IPS DF 6.9 (cell line): ENCODE data around the gene NTHL1.

Source experiments
- DNase-seq: peaks from one replicate; pipeline ENCODE4 v3.0.0-alpha.2; 2013; ENCODE audit warnings: low read depth, low spot score
- H3K27ac ChIP-seq: one replicate; pipeline ENCODE4 v1.5.1; 2013; ENCODE audit warnings: low read length, control low read depth
- H3K27me3 ChIP-seq: 2 replicates; pipeline ENCODE4 v1.6.1; 2013; ENCODE audit warnings: mild to moderate bottlenecking, low read length; ENCODE audit not compliant: control insufficient read depth, insufficient read depth
- H3K36me3 ChIP-seq: 2 replicates; pipeline ENCODE4 v1.6.1; 2013; ENCODE audit warnings: low read length; ENCODE audit not compliant: control insufficient read depth, insufficient read depth
- H3K4me1 ChIP-seq: 2 replicates; pipeline ENCODE4 v1.6.1; 2013; ENCODE audit warnings: low read length; ENCODE audit not compliant: control insufficient read depth, insufficient read depth
- H3K4me3 ChIP-seq: 2 replicates; pipeline ENCODE4 v1.5.1; 2013; ENCODE audit warnings: mild to moderate bottlenecking, low read length
- H3K9me3 ChIP-seq: 2 replicates; pipeline ENCODE4 v1.6.1; 2013; ENCODE audit warnings: low read length, inconsistent platforms; ENCODE audit not compliant: control insufficient read depth, insufficient read depth
- WGBS: extraction: QIAGEN DNeasy Blood & Tissue Kit; methylation state at CpG from one replicate; pipeline ENCODE4 v1.1.7; 2013; ENCODE audit warnings: mixed read lengths, missing lambda C conversion rate; ENCODE audit not compliant: insufficient read length, insufficient coverage; 5-methylcytosine and 5-hydroxymethylcytosine counted together

NTHL1 gene

DNA sequence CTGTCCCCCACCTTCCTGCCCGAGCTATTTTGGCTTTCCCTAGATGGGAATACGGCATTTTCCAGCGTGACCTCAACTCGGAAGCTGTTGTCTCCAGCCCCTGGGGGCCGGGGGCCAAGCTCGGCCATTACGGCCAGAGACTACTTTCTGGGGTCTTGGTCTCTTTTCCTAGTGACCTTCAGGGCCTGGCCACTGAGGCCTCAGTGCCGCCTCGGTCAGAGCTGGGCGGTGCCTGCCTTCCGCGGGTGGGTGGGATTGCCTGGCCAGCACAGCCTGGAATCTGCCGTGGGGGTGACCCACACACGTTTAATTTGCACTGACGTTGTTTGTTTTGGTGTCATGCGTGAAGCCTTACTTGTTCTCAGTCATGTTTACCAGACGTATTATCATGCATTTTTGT lies 29.4 kb upstream of the NTHL1 start:
- Histone ChIP-seq H3K27ac (no peak overlapping the region), H3K9me3 (no peaks in the 10 kb centered on the region), H3K4me1 (no peaks in the 10 kb centered on the region), H3K27me3 (no peaks in the 10 kb centered on the region), H3K36me3 (peaks cover 19% of the 10 kb centered on the region), H3K4me3 (no peak overlapping the region)
- WGBS, result no CpG with 5 or more reads among the region's 17 CpGs
- no peak for DNase-seq

DNA sequence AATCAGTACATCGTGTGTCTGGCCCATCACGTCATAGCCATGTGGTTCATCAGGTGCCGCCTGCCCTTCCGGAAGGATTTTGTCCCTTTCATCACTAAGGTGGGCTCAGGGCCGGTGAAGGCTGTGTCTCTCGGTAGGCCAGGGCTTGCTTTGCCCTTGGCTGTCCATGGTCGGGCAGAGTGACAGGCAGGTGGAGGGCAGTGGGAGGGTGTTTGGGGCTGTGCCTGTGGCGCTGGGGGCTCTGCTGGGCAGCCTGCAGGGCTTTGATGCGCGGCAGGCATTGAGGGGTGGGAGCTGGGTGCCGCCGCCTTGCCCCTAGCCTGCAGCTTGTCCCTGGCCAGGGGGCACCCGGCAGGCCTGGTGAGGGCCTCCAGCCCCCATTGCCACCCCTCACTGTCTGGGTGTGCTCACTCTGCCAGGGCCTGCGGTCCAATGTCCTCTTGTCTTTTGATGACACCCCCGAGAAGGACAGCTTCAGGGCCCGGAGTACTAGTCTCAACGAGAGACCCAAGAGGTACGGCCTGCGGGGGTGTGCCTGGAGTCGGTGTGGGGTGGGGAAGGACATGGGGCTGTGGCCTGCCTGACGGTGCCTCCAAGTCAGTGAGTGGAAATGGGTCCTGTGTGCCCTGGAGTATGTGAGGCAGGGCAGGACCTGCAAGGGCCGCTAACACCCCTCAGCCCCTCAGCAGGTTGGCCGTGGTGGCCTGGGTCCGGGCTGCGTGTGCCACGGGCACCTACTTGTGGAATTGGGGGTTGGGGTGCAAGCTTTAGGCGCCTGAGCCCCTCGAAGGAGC lies 28.6 kb upstream of the NTHL1 start:
- Histone ChIP-seq H3K27ac (no peak overlapping the region), H3K9me3 (no peaks in the 10 kb centered on the region), H3K4me1 (no peaks in the 10 kb centered on the region), H3K4me3 (no peak overlapping the region), H3K36me3 (peaks cover 19% of the 10 kb centered on the region; the same call in 1 of the 2 replicates), H3K27me3 (no peaks in the 10 kb centered on the region)
- WGBS, result no CpG with 5 or more reads among the region's 28 CpGs
- DNase-seq, result no peak

DNA sequence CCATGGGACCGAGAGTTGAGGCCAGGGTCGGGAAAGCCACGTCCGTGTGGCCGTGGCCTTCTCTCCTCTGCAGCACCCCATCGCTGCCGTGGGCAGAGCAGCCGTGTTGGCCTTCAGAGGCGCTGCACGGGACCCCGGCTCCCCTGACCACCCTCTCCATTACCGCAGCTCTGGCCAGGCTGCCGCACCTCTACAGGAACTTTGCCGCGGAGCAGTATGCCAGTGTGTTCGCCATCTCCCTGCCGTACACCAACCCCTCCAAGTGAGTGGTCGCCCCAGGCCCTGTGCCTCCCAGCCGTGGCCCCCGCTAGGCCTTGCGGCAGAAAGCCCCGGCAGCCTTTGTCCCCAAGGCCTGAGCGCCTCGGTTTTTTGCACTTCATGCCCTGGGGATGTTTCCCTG lies 28.0 kb upstream of the NTHL1 start:
- Histone ChIP-seq H3K9me3 (no peaks in the 10 kb centered on the region), H3K27me3 (no peaks in the 10 kb centered on the region), H3K36me3 (peaks cover 21% of the 10 kb centered on the region; the same call in 1 of the 2 replicates), H3K27ac (no peak overlapping the region), H3K4me3 (no peak overlapping the region), H3K4me1 (no peaks in the 10 kb centered on the region)
- DNase-seq, result no peak
- WGBS, result no CpG with 5 or more reads among the region's 24 CpGs

DNA sequence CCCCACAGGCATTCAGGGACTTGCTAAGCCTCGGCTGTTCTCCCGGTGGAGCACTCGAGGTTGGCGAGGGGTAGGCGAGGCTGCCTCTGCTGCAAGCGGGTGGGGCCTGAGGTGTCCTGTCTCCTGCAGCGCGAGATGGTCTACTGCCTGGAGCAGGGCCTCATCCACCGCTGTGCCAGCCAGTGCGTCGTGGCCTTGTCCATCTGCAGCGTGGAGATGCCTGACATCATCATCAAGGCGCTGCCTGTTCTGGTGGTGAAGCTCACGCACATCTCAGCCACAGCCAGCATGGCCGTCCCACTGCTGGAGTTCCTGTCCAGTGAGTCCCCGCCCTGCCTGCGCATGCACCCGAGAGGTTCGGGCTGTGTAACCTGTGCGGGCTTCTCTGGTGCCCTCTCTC lies 26.4 kb upstream of the NTHL1 start:
- H3K36me3 ChIP-seq, result peaks cover 17% of the 10 kb centered on the region; the same call in 1 of the 2 replicates
- H3K4me3 ChIP-seq, result no peak overlapping the region
- no peak for DNase-seq
- H3K4me1 ChIP-seq, result no peaks in the 10 kb centered on the region
- no peak overlapping the region for H3K27ac ChIP-seq
- WGBS, result no CpG with 5 or more reads among the region's 20 CpGs
- no peaks in the 10 kb centered on the region for H3K9me3 ChIP-seq
- no peaks in the 10 kb centered on the region for H3K27me3 ChIP-seq

DNA sequence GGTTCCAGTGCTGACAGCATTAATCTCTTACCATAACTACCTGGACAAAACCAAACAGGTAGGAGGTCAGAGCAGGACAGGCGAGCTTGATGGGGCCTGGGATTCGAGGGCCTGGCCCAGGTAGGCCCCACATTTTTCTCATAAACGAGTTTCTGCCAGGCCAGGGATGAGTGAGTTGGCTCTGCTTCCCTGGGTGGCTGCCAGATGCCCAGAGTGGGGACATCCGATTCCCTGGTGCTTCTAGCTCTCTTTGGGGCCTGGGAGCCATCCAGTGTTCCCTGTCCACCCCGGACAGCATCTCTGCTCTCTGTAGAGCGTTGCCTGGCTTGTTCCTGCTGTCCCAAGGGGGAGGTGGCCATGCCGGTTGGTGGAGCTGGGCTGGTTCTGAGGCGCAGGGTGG lies 25.3 kb upstream of the NTHL1 start:
- no peaks in the 10 kb centered on the region for H3K27me3 ChIP-seq
- no peak overlapping the region for H3K4me3 ChIP-seq
- peaks cover 17% of the 10 kb centered on the region; the same call in 1 of the 2 replicates for H3K36me3 ChIP-seq
- no peak overlapping the region for H3K27ac ChIP-seq
- H3K9me3 ChIP-seq, result no peaks in the 10 kb centered on the region
- no CpG with 5 or more reads among the region's 8 CpGs for WGBS
- no peaks in the 10 kb centered on the region for H3K4me1 ChIP-seq
- no peak for DNase-seq

DNA sequence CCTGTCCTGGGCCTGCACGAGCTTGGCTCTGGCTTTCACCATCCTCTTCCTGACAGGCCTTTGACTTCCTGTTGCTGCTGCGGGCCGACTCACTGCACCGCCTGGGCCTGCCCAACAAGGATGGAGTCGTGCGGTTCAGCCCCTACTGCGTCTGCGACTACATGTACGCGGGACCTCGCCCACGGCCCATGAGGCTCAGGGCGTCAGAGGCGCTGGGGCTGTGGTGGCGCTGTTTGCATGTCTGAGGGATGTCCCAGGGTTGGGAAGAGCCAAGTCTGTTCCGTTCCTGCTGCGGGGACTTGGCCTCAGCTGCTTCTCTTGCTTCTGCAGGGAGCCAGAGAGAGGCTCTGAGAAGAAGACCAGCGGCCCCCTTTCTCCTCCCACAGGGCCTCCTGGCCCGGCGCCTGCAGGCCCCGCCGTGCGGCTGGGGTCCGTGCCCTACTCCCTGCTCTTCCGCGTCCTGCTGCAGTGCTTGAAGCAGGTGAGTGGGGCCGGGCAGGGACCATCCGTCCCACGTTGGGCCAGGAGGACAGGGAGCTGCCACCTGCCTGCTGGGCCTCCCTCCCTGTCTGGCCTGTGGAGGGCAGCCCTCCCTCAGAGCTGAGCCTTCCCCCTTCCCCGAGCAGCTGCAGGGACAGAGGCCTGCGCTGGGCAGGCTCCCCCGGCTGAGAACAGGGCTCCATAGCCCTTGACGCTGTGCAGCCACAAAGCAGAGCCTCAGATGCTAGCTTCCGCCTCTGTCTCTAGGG lies 24.0 kb upstream of the NTHL1 start:
- no peak for DNase-seq
- no peaks in the 10 kb centered on the region for H3K9me3 ChIP-seq
- H3K27ac ChIP-seq, result no peak overlapping the region
- no CpG with 5 or more reads among the region's 34 CpGs for WGBS
- H3K36me3 ChIP-seq, result peaks cover 17% of the 10 kb centered on the region; the same call in 1 of the 2 replicates
- H3K4me1 ChIP-seq, result no peaks in the 10 kb centered on the region
- H3K27me3 ChIP-seq, result no peaks in the 10 kb centered on the region
- no peak overlapping the region for H3K4me3 ChIP-seq

DNA sequence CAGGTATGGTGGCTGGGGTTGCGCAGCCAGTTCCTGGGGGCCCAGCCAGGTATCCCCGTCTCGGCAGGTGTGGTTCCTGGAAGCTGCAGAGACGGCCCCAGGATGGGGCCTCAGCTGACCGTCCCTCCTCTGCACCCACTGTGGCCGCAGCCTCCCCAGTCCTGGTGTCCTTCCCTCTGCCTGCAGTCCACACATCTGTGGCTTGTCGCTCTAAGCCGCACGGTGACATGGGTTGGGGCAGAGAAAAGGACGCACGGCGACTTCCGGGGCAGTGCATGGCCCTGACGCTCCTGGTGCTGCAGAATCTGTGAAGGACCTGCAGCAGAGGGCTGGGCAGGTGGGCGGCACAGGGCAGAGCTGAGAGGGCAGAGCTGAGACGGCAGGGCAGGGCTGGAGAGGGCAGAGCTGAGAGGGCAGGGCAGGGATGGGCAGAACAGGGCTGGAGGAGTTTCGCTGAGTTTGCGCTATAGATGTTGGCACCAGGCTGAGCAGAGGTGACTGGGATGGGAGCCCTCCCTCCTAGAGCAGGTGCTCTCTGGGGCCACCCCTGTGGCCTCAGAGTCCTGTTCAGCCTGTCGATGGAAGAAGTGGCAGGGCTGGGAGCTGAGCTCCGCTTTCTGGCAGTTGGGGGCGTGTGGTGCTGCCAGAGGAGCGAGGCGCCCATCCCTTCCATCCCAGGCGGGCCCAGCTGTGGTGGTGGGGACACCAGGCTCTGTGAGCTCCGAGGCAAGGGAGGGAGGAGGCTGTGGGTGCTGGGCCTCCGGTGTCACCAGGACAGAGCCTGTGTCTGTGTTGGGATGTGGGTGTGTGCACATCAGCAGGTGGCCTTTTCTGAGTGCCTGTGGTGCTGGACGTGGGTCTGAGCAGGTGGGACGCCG lies 23.2 kb upstream of the NTHL1 start:
- Histone ChIP-seq H3K27me3 (no peaks in the 10 kb centered on the region), H3K4me3 (no peak overlapping the region), H3K9me3 (no peaks in the 10 kb centered on the region), H3K36me3 (peaks cover 23% of the 10 kb centered on the region), H3K27ac (no peak overlapping the region), H3K4me1 (no peaks in the 10 kb centered on the region)
- no peak for DNase-seq
- no CpG with 5 or more reads among the region's 29 CpGs for WGBS

DNA sequence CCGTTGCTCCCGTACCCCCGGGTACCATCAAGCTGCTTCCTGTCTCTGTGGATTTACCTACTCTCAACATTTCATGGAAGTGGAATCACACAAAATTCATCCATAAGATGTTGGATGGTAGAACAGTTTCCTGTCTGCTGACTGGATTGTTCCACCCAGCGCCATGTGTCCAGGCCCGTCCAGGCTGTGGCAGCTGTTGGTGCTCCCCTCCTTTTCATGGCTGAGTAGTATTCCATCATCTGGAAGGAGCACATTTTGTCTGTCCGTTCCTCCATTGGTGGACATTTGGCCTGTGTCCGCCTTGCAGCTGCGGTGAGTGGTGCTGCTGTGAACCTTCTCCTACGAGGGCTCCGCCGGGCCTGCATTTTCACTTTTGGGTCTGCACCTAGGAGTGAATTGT lies 18.5 kb upstream of the NTHL1 start:
- Histone ChIP-seq H3K36me3 (peaks cover 17% of the 10 kb centered on the region), H3K4me1 (no peaks in the 10 kb centered on the region), H3K4me3 (no peak overlapping the region), H3K27me3 (no peaks in the 10 kb centered on the region), H3K27ac (no peak overlapping the region), H3K9me3 (no peaks in the 10 kb centered on the region)
- no peak for DNase-seq
- no CpG with 5 or more reads among the region's 11 CpGs for WGBS

DNA sequence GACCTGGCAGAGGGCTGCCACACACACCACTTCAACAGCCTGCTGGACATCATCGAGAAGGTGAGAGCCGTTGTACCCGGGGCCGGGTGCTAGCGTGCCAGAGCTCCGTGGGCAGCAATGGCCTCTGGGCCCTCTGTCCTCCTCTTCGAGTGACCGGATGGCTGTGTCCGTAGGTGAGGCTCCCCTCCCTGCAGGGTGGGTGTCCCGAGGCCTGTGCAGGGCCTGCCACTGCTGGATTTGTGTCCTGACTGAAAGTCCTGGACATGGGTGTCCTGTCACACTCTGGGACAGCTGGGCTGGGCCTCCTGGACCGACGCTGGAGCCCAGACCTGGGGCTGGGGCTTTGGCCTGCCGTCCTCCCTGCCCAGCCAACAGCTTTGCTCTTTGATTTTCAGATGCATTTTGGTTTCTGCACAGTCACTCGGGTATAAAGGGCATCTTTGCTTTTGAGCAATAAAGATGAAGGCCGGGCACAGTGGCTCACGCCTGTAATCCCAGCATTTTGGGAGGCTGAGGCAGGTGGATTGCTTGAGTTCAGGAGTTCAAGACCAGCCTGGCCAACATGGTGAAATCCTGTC lies 16.8 kb upstream of the NTHL1 start:
- DNase-seq, result no peak
- no CpG with 5 or more reads among the region's 16 CpGs for WGBS
- H3K27me3 ChIP-seq, result no peaks in the 10 kb centered on the region
- H3K36me3 ChIP-seq, result peaks cover 19% of the 10 kb centered on the region
- no peak overlapping the region for H3K4me3 ChIP-seq
- no peak overlapping the region for H3K27ac ChIP-seq
- no peaks in the 10 kb centered on the region for H3K9me3 ChIP-seq
- H3K4me1 ChIP-seq, result no peaks in the 10 kb centered on the region

DNA sequence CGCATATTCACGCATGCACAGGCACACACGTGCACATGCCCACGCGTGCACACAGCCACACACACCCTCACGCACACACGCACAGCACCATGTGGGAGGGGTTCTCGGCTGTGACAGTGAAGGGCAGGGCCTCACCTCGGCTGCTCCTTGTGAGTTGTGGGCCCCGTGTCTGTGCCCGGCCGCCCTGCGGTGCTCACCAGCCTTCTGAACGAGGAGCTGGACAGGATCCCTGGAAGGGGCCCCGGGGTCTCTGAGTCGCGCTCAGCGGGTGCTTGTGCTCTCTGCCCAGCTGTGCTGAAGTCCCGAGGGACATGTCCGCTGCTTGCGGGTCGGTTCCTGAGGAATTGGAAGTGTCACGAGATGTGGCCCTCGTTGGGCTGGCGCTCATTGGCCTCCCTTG lies 16.2 kb upstream of the NTHL1 start:
- Histone ChIP-seq H3K4me3 (no peak overlapping the region), H3K9me3 (no peaks in the 10 kb centered on the region), H3K36me3 (peaks cover 19% of the 10 kb centered on the region), H3K4me1 (no peaks in the 10 kb centered on the region), H3K27me3 (no peaks in the 10 kb centered on the region), H3K27ac (no peak overlapping the region)
- no peak for DNase-seq
- WGBS, result no CpG with 5 or more reads among the region's 25 CpGs
